ENCODE measurements around the gene KRT8. TPM values are rescaled to one million over a fixed set of nuclear protein-coding genes. Genes with fewer than 3 reads are reported as not detected.

Gene KRT8
- 6.7 and 13.4 TPM in 2 replicates for total RNA-seq

GRCh38 chr12:52904509-52905300 is at the start of gene KRT8:
KRT8 (minus strand) TSS chr12:52905076; CDS start chr12:52904981, 95 bp downstream.

GRCh38 chr12:52848661-52849255 is 56.1 kb downstream of the KRT8 start, which contains the start of gene KRT78:
KRT78 (minus strand) TSS chr12:52848994; CDS start chr12:52848930, 64 bp downstream.

Other genes with a start within 250 kb of the KRT8 start
- gene KRT1, start 224.7 kb downstream of the KRT8 start, total RNA-seq: not detected in 2 replicates
- gene KRT77, start 201.6 kb downstream of the KRT8 start, total RNA-seq: not detected in 2 replicates
- not detected in 2 replicates for gene KRT76, start 127.7 kb downstream of the KRT8 start, total RNA-seq
- gene KRT3, start 109.0 kb downstream of the KRT8 start, total RNA-seq: not detected in 2 replicates
- gene KRT4, start 91.0 kb downstream of the KRT8 start, total RNA-seq: 0.14 TPM in 1 of 2 replicates, not detected in the other
- gene KRT79, start 70.8 kb downstream of the KRT8 start, total RNA-seq: not detected in 2 replicates
- gene KRT78, start 56.1 kb downstream of the KRT8 start, total RNA-seq: not detected in 2 replicates
- gene KRT18, start 44.0 kb upstream of the KRT8 start, total RNA-seq: 66.7 and 246 TPM in 2 replicates
- 1,845 and 2,136 TPM in 2 replicates for gene EIF4B, start 101.4 kb upstream of the KRT8 start, total RNA-seq
- gene TNS2, start 145.0 kb upstream of the KRT8 start, total RNA-seq: 23.2 and 37.3 TPM in 2 replicates
- 17.2 and 31.2 TPM in 2 replicates for gene SPRYD3, start 174.3 kb upstream of the KRT8 start, total RNA-seq
- 666 and 756 TPM in 2 replicates for gene IGFBP6, start 192.6 kb upstream of the KRT8 start, total RNA-seq
- 0.09 TPM in 1 of 2 replicates, not detected in the other for gene SOAT2, start 198.4 kb upstream of the KRT8 start, total RNA-seq

Measured in smooth muscle cell of bladder (primary cell).